Stimulated activated CD8-positive, alpha-beta memory T cell treated with anti-CD3 and anti-CD28 coated beads, Interleukin-4, amount 100 ng/mL, for 48 hours (primary cell): ENCODE results near the gene ADCY5.
A peak's percentile ranks its signal among the peaks of the same experiment; 100 is the strongest.

Source experiments
- DNase-seq: peaks from one replicate; pipeline ENCODE4 v3.0.0-alpha.2; 2020

ADCY5 gene

DNA sequence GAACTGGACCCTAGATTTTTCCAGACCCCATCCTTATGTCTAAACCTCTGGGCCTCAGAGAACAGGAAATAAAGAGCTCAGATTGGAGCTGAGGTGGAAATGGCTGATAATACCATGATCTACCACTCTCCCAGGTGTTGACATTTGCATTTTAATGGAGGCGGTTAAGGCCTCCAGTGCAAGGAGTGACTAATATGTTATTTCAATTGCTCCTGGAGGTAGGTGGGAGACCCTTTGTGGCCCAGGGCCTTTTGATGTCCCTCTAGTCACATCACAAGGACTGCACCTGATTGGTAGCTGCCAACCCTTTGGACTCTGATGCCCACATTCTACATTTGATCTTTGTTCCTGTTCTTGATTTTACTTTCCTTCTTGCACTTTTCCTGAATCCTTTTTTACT is 9.0 kb upstream of the ADCY5 start:
- DNase-seq, result no peak

DNA sequence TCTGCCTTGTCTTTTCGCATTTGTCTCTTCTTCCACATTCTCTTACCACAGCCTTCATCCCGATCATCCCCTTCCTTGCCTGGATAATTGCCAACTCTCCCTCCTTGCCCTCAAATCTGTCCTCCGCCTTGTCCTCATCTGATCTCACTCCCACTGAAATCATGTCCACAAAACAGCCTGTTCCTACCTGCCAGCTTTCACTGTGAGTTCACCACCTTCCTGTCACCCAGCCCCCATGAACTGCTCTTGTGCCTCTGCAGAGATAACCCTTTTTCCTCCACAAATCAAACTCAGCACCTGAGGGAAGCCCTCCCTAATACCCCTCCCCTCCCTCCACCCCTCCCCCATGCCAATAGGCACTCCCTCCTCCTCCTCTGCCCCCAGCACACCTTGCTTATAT is 4.8 kb upstream of the ADCY5 start:
- DNase-seq, result no peak

DNA sequence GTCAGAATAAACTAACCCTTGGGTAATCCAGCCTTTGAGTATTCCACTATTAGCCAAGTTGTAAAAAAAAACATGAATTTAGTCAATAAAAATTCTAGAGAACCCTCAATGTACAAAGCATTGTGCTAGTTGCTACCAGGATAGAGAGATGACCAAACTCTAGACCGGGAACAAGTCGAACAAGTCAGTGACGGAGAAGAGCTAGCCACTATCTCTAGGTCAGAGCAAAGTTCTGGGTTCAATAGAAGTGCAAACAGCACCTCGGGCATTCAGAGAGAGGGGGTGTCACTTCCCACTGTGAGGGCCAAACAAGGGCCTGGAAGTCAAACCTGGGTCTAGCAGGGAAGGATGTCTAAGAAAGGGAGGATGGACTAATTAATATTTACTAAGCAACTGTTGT is 2.3 kb upstream of the ADCY5 start:
- no peak for DNase-seq

DNA sequence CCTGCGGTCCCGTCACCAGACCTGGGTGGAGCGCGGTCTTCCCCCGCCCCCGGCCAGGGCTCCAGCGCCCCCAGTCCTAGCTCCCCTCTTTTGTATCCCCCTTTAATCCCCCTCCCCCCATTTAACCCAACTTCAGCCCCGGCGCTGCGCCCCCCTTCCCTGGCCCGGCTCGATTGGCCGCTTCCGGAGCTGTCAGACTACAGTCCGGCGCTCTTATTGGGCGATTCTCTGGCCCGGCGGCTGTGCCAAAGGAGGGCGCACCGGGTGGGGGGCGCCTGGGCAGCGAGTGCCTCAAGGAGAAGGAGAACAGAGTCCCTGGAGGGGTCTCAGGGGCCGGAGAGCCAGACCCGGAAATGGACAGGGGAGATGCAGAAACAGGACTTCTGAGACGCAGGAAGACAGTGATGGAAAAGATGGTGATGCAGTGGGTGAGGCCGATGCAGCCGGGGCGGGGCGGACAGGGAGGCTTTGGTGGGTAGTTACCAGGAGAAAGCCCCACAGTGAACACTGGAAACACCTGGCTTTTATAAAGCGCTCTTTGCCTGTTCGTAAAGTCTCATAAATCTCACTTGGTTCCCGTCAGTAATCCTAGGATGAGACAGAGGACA is 1.2 kb upstream of the ADCY5 start:
- no peak for DNase-seq

DNA sequence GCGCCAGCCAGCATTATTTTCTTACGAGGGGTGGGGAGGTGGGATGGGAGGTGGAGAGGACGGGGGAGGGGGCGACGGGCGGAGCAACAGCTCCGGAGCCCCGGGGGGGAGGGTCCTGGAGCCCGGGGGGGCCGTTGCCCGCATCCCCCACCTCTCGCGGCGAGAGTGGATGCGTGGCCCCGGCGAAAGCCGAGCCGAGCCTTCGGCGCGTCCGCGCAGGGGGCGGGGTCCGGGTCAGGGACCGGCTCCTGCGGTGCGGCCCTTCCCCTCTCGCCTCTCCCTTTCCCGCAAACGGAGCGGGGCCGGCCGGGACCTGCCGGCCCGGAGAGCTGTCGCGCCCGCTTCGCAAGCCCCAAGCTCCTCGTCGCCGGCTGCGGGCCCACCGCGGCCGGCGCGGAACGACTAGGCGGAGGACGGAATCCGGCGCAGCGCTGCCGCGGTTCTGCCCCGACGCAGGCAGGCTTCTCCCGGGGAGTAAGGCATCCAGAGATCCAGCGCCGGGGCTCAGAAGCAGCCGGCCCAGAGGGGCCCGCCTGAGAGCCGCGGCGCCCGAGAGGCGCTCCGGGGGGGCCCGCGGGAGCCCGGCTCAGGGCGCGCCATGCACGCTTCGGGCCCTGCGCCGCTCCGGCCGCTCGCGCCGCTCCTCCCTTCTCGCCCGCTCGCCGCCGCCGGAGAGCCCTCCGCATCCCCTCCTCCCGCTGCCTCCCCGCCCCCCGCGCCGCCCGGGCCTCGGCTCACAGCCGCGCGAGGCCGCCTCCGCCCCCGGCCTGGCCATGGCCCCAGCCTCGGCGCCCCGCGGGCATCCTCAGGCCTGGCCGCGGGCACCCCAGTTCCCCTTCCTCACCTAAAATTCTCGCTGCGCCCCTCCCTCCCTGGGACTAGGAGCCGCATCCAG is 459 bp upstream of the ADCY5 start:
- DNase-seq, result peak; percentile 33

DNA sequence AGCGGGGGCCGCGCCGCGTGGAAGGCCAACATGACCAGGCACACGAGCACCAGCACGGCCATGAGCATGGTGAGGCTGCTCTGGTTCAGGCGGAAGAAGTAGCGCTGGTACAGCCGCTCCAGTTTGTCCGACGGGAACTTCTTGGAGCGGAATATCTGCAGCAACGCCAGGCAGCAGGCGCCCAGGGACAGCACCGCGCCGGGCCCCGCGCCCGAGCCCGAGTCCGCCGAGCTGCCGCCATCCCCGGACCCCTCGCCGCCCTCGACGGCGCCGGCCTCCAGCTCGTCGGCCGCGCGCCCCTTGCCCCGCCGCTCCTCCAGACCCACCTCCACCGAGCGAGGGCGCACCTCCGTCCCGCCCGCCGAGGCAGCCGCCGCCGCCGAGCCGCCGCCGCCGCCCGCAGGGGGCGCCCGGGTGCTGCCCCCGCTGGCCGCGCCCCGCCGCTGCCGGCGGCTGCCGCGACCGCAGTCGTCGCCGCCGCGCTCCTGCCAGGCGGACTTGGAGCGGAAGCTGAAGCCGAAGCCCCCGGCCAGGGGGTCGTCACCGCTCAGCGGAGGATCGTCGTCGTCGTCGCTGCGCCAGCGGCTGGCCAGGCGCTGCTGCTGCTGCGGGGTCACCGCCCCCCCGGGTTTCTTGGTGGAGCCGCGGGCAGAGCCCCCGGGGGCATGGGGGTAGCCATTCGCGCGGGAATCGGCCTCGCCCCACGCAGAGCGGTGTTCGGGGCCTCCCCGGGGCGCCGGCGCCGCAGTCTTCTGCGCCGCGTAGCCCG is 957 bp downstream of the ADCY5 start:
- DNase-seq, result peak; percentile 68

DNA sequence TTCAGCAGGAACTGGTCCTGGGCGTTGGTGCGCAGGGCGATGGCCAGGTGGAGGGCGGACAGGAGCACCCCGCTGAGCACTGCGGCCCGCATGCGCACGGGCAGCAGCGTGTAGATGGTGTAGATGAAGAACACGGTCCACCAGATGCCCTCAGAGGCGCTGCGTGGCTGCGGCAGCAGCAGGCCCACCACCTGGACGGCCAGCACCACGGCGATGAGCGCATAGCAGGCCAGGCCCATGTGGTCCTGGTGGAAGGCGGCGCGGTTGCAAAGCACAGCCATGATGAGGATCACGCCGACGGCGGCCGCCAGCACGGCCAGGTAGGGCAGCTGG is 1.5 kb downstream of the ADCY5 start:
- no peak for DNase-seq

DNA sequence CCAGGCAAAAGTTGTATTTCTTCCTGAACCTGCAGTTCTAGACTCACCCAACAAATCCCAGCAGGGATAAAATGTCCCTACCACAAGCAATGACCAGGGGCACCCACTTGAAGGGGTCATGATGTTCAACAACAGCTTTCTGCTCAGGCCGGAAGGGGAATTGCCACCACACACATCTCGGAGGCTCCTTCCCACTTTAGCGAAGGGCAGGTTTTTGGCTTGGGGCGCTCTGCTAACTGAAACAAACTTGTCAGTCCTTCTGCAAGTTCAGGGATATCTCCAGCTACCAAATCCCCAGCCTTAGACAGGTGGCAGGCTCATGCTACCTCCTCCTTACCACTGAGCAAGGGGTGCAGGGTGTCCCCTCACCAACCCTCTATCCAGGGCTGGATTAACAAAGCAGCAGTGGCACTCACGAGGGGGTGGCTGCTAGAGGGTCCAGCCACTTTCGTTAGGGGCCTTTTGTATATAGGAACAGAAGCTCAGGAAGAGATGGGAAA is 2.2 kb downstream of the ADCY5 start:
- no peak for DNase-seq

DNA sequence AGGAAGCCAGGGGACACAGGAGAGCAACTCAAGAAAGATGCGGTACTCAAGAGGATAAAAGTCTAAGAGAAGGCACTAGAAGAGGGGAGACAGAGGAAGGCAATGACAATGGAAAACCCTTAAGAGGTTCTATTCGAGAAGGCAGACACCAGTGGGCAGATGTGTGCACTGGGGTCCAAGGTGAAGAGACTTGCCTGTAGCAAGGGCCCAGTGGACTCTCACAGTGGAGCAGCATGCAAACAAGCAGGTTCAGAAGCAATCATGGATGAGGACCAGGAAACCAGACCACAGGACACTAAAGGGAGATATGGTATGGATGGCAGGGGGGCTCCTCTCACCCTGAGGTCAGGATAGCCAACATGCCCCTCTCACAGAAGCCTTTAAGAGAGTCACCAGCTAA is 2.7 kb downstream of the ADCY5 start:
- no peak for DNase-seq

DNA sequence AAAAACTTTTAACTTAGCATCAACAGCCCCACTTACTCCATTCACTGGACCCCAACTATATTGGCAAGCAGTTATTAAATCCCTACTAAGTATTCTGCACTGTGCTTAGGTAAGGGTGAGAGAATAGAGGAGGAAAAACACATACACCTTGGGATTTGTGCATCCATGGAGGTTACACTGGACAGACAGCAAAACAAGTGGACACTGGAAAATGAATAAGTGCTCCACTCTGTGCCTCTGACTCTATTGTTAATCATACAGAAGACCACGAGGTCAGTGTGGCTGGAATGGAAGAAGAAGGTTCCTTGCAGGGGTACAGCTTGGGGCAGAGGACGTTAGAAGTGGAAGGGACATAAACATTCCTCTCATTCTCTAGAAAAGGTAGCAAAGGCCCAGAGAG is 3.2 kb downstream of the ADCY5 start:
- DNase-seq, result no peak

DNA sequence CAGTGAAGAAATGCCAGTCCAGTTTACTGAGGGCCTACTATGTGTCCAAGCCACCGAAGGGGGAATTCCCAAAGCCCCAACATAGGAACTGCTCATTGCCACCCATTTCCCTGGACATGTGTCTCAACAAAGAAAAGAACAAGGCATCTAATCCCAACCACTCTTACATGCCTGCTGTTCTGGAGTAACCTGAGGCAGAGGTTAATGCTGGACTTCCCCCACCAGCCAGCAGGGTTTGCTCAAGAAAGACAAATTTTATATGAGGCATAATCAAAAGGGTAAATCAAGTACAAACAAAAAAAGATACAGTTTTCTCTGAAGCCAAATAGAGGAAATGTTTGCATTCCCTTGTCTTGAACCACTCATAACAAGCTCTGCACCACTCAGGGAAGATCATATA is 4.1 kb downstream of the ADCY5 start:
- DNase-seq, result no peak

DNA sequence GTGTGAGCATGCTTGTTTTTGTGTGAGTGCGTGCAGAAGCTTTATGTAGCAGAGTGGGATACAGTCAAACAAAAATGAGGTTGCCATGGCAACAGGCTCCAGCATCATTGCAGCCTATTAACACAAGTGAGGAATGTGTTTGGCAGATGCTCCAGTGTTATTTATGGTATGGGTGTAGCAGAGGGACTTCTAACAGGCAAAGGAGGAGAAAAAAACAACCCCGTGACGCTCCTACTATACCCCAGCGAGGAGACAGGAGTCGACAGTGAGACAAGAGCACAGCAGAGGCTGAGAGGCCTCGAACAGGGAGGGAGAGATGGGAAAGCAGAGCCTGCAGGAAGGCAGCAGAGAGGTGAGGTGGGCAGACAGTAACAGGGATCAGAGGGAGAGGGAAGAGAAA is 4.9 kb downstream of the ADCY5 start:
- no peak for DNase-seq

DNA sequence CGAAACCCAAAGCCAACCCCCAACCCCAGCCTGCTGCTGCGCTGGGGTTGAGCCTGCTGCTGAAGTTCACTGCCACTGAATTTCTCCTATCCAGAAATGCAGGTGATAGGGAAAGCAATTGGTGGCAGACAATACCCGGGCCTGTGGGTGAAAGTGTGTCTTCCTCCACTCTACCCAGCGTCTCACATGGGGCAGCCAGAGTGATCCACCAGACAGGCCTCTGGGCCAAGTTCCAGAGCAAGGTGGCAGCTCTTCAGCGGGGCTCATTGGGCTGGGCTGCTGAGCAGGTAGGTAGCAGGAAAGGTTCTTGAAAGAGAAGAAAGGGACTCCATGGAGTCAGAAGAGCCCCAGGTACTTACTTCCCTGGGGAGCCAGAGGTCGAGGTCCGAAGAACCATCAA is 6.0 kb downstream of the ADCY5 start:
- no peak for DNase-seq

DNA sequence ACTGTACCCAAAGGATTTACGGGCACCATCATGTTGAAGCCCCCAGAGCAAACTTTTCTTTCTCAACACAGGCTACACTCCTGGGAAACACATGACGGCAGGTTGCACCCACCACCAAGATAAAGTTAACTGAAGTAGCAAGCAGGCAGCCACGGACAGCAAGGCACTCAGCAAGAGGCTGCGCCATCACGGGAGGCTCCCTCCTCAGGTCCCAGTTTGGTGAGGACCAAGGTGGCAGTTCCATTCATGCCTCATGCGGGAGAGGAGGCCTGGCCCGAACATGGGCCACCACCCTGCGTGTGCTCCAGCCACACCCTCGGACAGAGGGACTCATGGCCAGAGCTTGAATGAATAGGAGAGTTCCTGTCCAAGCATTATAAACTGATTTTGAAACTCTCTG is 6.8 kb downstream of the ADCY5 start:
- DNase-seq, result no peak

DNA sequence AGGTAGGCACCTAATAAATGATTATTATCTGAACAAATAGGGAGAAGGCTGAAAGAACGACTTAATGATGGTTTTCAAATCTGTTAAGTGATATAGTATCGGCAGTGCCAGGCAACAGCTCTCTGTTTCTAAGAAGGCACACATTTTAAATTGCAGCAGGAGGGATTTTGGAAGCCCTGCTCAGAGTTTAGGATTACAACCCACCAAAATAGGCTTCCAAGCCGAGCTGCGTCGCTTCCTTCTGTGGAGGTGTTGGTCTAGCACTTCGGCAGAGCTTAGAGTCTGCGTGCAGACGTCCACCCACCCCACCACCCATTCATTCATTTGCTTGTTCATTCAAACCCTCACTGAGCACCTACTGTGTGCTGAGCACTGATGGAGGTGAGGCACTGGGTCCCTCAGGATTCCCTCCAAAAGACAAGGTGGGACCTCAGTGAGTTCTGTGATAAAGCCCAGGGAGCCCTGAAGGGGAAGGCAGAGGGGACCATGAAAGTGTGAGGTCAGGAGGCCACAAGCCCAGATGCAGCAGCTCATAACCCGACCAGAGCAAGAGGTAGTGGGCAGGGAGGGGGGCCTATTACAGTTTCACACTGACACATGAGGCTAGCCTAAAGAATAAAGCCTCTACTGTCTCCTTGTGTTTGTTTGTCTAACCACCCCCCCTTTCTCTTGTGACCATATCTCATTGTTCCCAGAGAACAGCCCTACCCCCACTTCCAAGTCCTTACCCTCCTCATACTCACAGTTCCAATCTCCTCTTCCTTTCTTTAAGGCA is 8.9 kb downstream of the ADCY5 start:
- no peak for DNase-seq

DNA sequence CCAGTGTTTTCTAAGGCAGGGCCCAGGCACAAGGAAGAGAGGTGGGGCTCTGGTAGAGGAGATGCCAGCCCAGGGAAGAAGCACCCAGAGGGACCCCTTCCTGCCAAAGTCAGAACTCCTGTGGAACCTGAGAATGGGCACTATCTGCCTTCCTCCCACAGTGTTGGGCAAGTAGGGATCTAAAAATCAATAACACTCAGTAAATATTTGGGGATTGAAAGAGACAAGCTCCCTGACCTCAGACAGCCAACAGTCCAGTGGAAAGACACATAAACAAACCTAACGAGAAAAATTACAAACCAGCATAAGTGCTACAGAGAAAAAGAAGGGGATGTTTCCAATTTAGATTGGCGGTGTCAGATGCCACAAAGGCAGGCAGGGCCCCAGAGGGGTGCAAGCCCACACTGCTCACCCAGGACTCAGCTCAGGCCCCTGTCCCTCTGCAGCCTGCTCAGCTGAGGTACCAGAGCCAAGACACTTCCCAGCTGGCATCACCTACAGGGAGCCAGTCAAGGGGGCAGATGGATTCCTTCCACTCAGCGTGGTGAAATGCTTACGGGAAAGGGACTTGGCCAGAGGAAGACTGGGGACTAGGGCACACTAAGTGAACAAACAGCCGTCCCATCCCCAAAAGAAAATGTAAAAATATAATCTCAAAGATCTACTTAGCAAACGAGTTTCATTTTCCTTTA is 15.9 kb downstream of the ADCY5 start:
- no peak for DNase-seq

DNA sequence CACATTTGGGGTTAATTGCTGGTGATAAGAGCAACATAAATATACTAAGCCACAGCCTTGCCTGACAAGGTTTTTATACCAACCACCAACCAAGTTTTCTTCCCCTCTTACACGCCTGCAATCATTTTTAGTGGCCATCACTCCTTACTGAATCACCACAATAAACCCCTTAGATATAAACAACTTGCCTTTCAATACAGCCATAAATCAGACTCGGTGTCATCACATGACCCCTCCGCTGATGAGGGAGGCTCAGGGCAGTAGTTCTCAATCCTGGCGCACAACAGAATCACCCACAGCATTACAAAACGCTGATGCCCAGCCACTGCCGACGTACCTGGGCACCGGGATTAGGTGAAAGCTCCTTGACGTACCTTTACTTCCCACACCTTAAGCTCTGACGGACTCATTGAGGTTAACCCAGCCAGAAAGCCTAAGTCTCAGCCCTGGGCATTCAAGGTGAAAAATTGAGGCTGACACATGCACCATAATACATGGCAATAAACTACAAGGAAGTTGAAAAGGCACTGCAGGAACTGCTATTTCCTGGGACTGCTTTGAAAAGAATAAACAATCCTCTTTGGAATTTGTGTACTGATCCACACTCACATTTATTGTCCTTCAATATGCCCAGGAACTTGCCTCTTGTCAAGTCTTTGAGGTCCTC is 17.1 kb downstream of the ADCY5 start:
- DNase-seq, result no peak

DNA sequence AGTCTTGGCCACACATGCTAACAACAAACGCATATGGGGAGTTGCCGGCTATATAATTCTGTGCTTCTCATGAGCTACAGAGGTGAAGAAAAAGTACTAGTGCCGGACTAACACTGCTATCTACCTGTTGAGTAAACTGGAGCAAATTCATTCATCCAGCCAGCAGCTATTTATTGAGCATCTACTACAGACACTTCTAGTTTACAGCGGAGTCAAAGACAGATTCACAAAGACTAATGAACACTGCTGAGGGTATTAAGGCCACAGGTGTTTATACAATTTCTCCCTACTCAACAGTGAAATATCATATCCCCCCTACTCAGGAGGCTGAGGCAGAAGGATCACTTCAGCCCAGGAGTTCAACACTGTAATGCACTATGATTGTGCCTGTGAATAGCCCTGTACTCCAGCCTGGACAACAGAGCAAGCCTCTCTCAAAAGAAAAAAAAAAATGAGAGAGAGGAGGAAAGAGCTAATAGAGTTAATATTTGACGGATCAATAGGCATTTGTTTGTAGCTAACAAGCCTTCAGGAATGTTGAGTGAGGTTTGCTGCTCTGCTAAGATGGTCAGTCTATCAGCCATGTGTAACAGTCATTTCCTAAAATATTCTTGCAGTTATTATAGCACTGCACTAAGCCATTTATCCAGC is 17.8 kb downstream of the ADCY5 start:
- DNase-seq, result no peak

DNA sequence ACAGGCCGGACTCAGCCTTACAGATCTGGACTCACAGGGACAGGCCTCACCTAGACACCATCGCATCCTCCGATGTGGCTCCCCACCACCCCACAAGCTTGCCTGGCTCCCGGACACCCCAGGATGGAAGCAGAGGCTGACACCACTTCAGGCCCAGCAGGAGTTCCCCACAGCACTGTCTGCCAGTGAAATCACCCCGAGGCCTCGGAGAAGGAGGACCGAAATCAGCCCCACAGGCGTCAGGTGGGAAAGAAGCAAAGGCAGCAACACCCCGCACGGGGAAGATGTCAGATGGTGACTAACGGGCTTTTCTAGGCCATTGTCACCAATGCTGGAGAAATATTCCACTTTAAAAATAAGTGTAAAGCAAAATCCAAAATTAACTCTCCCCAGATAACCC is 18.6 kb downstream of the ADCY5 start:
- DNase-seq, result no peak

DNA sequence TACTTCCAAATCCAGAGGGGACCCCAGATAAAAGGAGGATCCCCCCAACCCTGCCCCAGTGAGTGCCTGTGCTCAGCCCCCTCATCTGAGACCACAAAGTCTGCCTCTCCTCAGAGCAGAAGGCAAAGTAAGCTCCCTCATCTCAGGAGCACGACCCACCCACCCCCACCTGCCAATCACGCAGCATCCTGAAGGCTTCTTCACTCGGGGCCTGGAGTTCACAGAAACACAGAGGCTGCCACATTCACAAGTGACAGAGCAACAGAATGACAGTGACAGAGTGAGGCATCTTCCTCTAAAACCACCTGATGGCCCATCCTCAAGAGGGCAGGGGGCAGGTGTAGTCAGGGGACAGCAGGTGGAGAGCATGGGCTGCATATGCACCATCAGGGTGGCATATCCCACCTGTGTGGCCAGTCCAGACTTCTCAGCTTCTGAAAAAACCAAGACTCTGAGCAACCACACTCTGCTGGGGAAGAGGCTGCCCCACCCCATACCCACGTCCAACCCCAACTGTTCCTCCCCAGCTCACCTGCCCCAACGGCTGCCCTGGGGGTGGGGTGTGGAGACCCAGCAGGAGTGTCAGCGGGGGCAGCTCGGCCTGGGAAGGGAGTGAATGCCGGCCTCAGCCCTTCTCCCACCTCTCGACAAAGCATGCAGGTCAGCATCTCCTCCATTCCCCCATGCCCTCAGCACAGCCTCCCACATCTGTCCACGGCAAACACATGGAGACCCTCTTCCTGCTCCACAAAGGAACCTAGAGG is 19.3 kb downstream of the ADCY5 start:
- no peak for DNase-seq
